Trophoblast cell (in vitro differentiated cells and primary cell): ENCODE measurements around the gene FNDC3B.

Experiments used
- DNase-seq, 2 donors: peaks; one replicate each; pipeline ENCODE4 v3.0.0-alpha.2; 2016
- H2AFZ ChIP-seq: 2 replicates; pipeline ENCODE4 v1.6.1; 2013; ENCODE audit warnings: low read length, moderate library complexity, mild to moderate bottlenecking; ENCODE audit not compliant: insufficient read depth, poor library complexity
- H2AK5ac ChIP-seq: 2 replicates; pipeline ENCODE4 v1.6.1; 2013; ENCODE audit warnings: mild to moderate bottlenecking, low read length
- H2BK120ac ChIP-seq: 2 replicates; pipeline ENCODE4 v1.6.1; 2013; ENCODE audit warnings: low read length, mild to moderate bottlenecking, moderate library complexity; ENCODE audit not compliant: insufficient read depth, poor library complexity
- H2BK12ac ChIP-seq: 2 replicates; pipeline ENCODE4 v1.6.1; 2013; ENCODE audit warnings: mild to moderate bottlenecking, low read length, moderate library complexity
- H2BK5ac ChIP-seq: 2 replicates; pipeline ENCODE4 v1.6.1; 2013; ENCODE audit warnings: low read length, low read depth, moderate library complexity, mild to moderate bottlenecking; ENCODE audit not compliant: poor library complexity
- H3K14ac ChIP-seq: 2 replicates; pipeline ENCODE4 v1.6.1; 2013; ENCODE audit warnings: mild to moderate bottlenecking, low read length
- H3K18ac ChIP-seq: 2 replicates; pipeline ENCODE4 v1.6.1; 2013; ENCODE audit warnings: mild to moderate bottlenecking, low read length
- H3K23ac ChIP-seq: 2 replicates; pipeline ENCODE4 v1.6.1; 2013; ENCODE audit warnings: low read length
- H3K27ac ChIP-seq: 2 replicates; pipeline ENCODE4 v1.5.1; 2013; ENCODE audit warnings: low read depth, mild to moderate bottlenecking, inconsistent platforms, low read length, moderate library complexity
- H3K27me3 ChIP-seq: 2 replicates; pipeline ENCODE4 v1.6.1; 2013; ENCODE audit warnings: inconsistent platforms, mild to moderate bottlenecking, low read length, moderate library complexity; ENCODE audit not compliant: insufficient read depth
- H3K36me3 ChIP-seq, 2 experiments: 1 replicate in 1 of 2; 2 replicates in 1 of 2; pipeline ENCODE4 v1.6.1; 2013; ENCODE audit warnings: low read length in 2 of 2, mild to moderate bottlenecking in 2 of 2, moderate library complexity in 1 of 2; ENCODE audit not compliant: insufficient read depth in 2 of 2, control insufficient read depth in 1 of 2
- H3K4ac ChIP-seq: 2 replicates; pipeline ENCODE4 v1.6.1; 2013; ENCODE audit warnings: low read depth, mild to moderate bottlenecking, low read length, moderate library complexity
- H3K4me1 ChIP-seq, 2 experiments: 1 replicate in 1 of 2; 2 replicates in 1 of 2; pipeline ENCODE4 v1.6.1; 2013; ENCODE audit warnings: low read length in 2 of 2, mild to moderate bottlenecking in 2 of 2, moderate library complexity in 1 of 2; ENCODE audit not compliant: insufficient read depth in 2 of 2, control insufficient read depth in 1 of 2
- H3K4me2 ChIP-seq: 2 replicates; pipeline ENCODE4 v1.6.1; 2013; ENCODE audit warnings: inconsistent platforms, mild to moderate bottlenecking, low read length, moderate library complexity
- H3K4me3 ChIP-seq: 2 replicates; pipeline ENCODE4 v1.5.1; 2013; ENCODE audit warnings: mild to moderate bottlenecking, low read depth, low read length, inconsistent platforms
- H3K79me1 ChIP-seq: one replicate; pipeline ENCODE4 v1.6.1; 2013; ENCODE audit warnings: low read length
- H3K79me2 ChIP-seq: 2 replicates; pipeline ENCODE4 v1.6.1; 2013; ENCODE audit warnings: low read length, mild to moderate bottlenecking; ENCODE audit not compliant: control insufficient read depth, insufficient read depth, poor library complexity
- H3K9ac ChIP-seq: 2 replicates; pipeline ENCODE4 v1.6.1; 2013; ENCODE audit warnings: mild to moderate bottlenecking, low read length
- H3K9me3 ChIP-seq: 2 replicates; pipeline ENCODE4 v1.6.1; 2013; ENCODE audit warnings: low read depth, mild to moderate bottlenecking, control low read depth, inconsistent platforms, low read length; ENCODE audit not compliant: insufficient read depth
- H4K12ac ChIP-seq: 2 replicates; pipeline ENCODE4 v1.6.1; 2013; ENCODE audit warnings: low read depth, mild to moderate bottlenecking, low read length, moderate library complexity
- H4K8ac ChIP-seq: 2 replicates; pipeline ENCODE4 v1.6.1; 2013; ENCODE audit warnings: low read depth, mild to moderate bottlenecking, low read length, moderate library complexity
- H4K91ac ChIP-seq: one replicate; pipeline ENCODE4 v1.6.1; 2013; ENCODE audit warnings: low read depth, mild to moderate bottlenecking, low read length, moderate library complexity
- WGBS: extraction: QIAGEN DNeasy Blood & Tissue Kit; methylation state at CpG from one replicate; pipeline ENCODE4 v1.1.7; 2013; ENCODE audit warnings: missing lambda C conversion rate; ENCODE audit not compliant: insufficient read length, insufficient coverage; ENCODE audit errors: extremely low coverage; 5-methylcytosine and 5-hydroxymethylcytosine counted together

Gene FNDC3B

GRCh38 chr3:172021164-172021563, 18.2 kb upstream of the FNDC3B start:
- DNase-seq, result no peak
- H3K4me2 ChIP-seq, result no peak overlapping the region
- no peak overlapping the region for H3K27ac ChIP-seq
- H3K4ac ChIP-seq, result no peak overlapping the region
- H3K4me1 ChIP-seq, result no peaks in the 10 kb centered on the region
- no peak overlapping the region for H3K9ac ChIP-seq
- H2BK120ac ChIP-seq, result no peak overlapping the region
- no peaks in the 10 kb centered on the region for H3K79me2 ChIP-seq
- H4K12ac ChIP-seq, result no peak overlapping the region
- H2BK5ac ChIP-seq, result no peak overlapping the region
- H2AFZ ChIP-seq, result no peak overlapping the region
- H3K4me3 ChIP-seq, result no peak overlapping the region
- no peaks in the 10 kb centered on the region for H3K9me3 ChIP-seq
- no peaks in the 10 kb centered on the region for H3K27me3 ChIP-seq
- H3K18ac ChIP-seq, result no peak overlapping the region
- no peak overlapping the region for H2BK12ac ChIP-seq
- whole genome bisulfite sequencing, result no CpG with 5 or more reads among the region's 1 CpG
- no peak overlapping the region for H4K91ac ChIP-seq
- no peak overlapping the region for H2AK5ac ChIP-seq
- no peak overlapping the region for H4K8ac ChIP-seq
- peaks cover 0 to 2% of the 10 kb centered on the region in 2 experiments for H3K36me3 ChIP-seq
- no peak overlapping the region for H3K23ac ChIP-seq
- H3K14ac ChIP-seq, result no peak overlapping the region
- no peaks in the 10 kb centered on the region for H3K79me1 ChIP-seq

GRCh38 chr3:172021859-172022258, 17.5 kb upstream of the FNDC3B start:
- no peak overlapping the region for H3K4ac ChIP-seq
- no peak overlapping the region for H3K18ac ChIP-seq
- H3K9me3 ChIP-seq, result no peaks in the 10 kb centered on the region
- no peak overlapping the region for H3K4me2 ChIP-seq
- H2BK12ac ChIP-seq, result no peak overlapping the region
- no peak overlapping the region for H4K12ac ChIP-seq
- no peaks in the 10 kb centered on the region for H3K4me1 ChIP-seq
- peaks cover 0 to 2% of the 10 kb centered on the region in 2 experiments for H3K36me3 ChIP-seq
- H3K4me3 ChIP-seq, result no peak overlapping the region
- no peak for DNase-seq
- no peak overlapping the region for H3K27ac ChIP-seq
- no peak overlapping the region for H2BK120ac ChIP-seq
- H4K91ac ChIP-seq, result no peak overlapping the region
- H3K9ac ChIP-seq, result no peak overlapping the region
- H4K8ac ChIP-seq, result no peak overlapping the region
- H3K79me2 ChIP-seq, result no peaks in the 10 kb centered on the region
- no peaks in the 10 kb centered on the region for H3K79me1 ChIP-seq
- H2AK5ac ChIP-seq, result no peak overlapping the region
- no peak overlapping the region for H3K23ac ChIP-seq
- H2AFZ ChIP-seq, result no peak overlapping the region
- H2BK5ac ChIP-seq, result no peak overlapping the region
- no peaks in the 10 kb centered on the region for H3K27me3 ChIP-seq
- WGBS, result no CpG with 5 or more reads among the region's 4 CpGs
- no peak overlapping the region for H3K14ac ChIP-seq

DNA sequence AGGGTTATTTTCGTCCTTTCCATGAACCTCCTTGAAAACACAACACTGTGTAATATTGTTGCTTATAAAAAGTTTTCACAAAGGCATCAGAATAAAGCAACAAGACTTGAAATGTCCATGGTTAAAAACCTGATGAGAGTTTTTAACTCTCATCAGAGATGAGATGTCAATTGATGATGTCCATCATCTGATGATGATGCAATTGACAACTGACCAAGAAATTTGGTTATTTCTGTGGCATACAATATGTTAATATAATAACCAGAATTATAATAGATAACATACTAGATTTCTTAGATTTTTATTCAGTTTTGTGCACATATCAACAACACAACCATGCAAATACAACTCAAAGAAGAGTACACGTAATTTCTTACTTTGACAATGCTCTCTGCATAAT, 15.5 kb upstream of the FNDC3B start:
- no peak overlapping the region for H2BK5ac ChIP-seq
- no peaks in the 10 kb centered on the region for H3K9me3 ChIP-seq
- H3K79me1 ChIP-seq, result no peaks in the 10 kb centered on the region
- no peaks in the 10 kb centered on the region for H3K79me2 ChIP-seq
- no peak overlapping the region for H3K9ac ChIP-seq
- H3K36me3 ChIP-seq, result peaks cover 0 to 2% of the 10 kb centered on the region in 2 experiments
- H3K4me3 ChIP-seq, result no peak overlapping the region
- no peaks in the 10 kb centered on the region for H3K27me3 ChIP-seq
- no peak overlapping the region for H3K4me2 ChIP-seq
- H3K18ac ChIP-seq, result no peak overlapping the region
- H3K14ac ChIP-seq, result no peak overlapping the region
- no peak overlapping the region for H3K4ac ChIP-seq
- no peaks in the 10 kb centered on the region for H3K4me1 ChIP-seq
- H4K8ac ChIP-seq, result no peak overlapping the region
- no peak for DNase-seq
- H4K91ac ChIP-seq, result no peak overlapping the region
- no peak overlapping the region for H3K27ac ChIP-seq
- no peak overlapping the region for H3K23ac ChIP-seq
- no peak overlapping the region for H2BK120ac ChIP-seq
- no peak overlapping the region for H2AK5ac ChIP-seq
- no peak overlapping the region for H2BK12ac ChIP-seq
- no peak overlapping the region for H4K12ac ChIP-seq
- no CpG with 5 or more reads among the region's 2 CpGs for WGBS
- H2AFZ ChIP-seq, result no peak overlapping the region

GRCh38 chr3:172024679-172025078, 14.7 kb upstream of the FNDC3B start:
- H3K9ac ChIP-seq, result no peak overlapping the region
- H3K18ac ChIP-seq, result no peak overlapping the region
- no peak overlapping the region for H2BK5ac ChIP-seq
- H3K4me1 ChIP-seq, result no peaks in the 10 kb centered on the region
- no peak overlapping the region for H3K14ac ChIP-seq
- no peak overlapping the region for H2AFZ ChIP-seq
- H3K23ac ChIP-seq, result no peak overlapping the region
- H2AK5ac ChIP-seq, result no peak overlapping the region
- H2BK12ac ChIP-seq, result no peak overlapping the region
- H3K9me3 ChIP-seq, result no peaks in the 10 kb centered on the region
- H3K4me2 ChIP-seq, result no peak overlapping the region
- H3K79me2 ChIP-seq, result no peaks in the 10 kb centered on the region
- H3K36me3 ChIP-seq, result peaks cover 0 to 2% of the 10 kb centered on the region in 2 experiments
- H2BK120ac ChIP-seq, result no peak overlapping the region
- no peak overlapping the region for H3K4me3 ChIP-seq
- H3K27ac ChIP-seq, result no peak overlapping the region
- no peak for DNase-seq
- no peak overlapping the region for H3K4ac ChIP-seq
- H4K8ac ChIP-seq, result no peak overlapping the region
- no peak overlapping the region for H4K91ac ChIP-seq
- H4K12ac ChIP-seq, result no peak overlapping the region
- WGBS, result no CpG with 5 or more reads among the region's 3 CpGs
- H3K27me3 ChIP-seq, result no peaks in the 10 kb centered on the region
- H3K79me1 ChIP-seq, result no peaks in the 10 kb centered on the region
